ENCODE measurements around the gene IKZF1.

GRCh38 chr7:50358041-50358705, 53.7 kb downstream of the IKZF1 start:
- TF ChIP-seq POLR2A (IDR thresholded peaks at IDR 0.05; ENCODE audit: low read length) (no peak), GATA1 (IDR thresholded peaks at IDR 0.05; ENCODE audit: low read depth, low read length) (no peak)

All from erythroblast (primary cell).